ENCODE measurements around the gene MICU1. TPM values are rescaled to one million over a fixed set of nuclear protein-coding genes. Genes with fewer than 3 reads are reported as not detected.
A peak's percentile ranks its signal among the peaks of the same experiment; 100 is the strongest.

Gene MICU1
- total RNA-seq, 1 donor from 2014 or later, result 48.8 TPM

DNA sequence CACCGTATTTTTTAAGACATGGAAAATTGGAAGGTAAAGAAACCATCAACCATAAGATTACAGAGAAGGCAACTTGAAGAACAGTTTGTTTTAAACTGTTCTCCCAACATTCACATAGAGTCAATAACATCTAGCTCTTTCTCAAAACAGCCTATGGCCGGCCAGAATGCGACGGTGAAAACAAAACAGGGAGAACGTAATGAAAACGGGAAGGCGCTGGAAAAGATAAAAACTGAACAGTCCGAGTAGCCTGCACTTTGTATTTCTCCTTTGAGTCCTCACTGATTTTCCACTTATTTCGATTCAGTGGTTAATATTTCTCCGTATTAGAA, 637 bp downstream of the MICU1 start:
- no peak for DNase-seq

DNA sequence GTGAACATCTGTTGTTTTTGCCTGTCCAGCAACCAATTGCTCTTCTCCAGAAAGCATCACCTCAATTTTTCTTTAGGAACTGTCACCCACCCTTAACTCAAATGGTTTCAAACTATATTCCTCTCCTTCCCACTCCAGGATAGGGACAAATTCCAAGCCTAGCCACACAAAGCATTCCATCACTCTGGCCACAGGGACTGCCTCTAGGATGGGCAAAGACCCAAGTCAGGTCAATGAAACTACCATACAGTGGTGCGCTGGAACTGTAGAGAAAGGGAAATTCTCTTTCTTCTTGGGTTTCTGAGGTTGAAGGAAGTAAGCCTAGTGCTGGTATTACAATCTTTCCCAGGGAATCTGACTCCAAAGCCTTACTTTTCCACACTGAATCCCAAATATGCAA, 3.6 kb downstream of the MICU1 start:
- no peak for DNase-seq

DNA sequence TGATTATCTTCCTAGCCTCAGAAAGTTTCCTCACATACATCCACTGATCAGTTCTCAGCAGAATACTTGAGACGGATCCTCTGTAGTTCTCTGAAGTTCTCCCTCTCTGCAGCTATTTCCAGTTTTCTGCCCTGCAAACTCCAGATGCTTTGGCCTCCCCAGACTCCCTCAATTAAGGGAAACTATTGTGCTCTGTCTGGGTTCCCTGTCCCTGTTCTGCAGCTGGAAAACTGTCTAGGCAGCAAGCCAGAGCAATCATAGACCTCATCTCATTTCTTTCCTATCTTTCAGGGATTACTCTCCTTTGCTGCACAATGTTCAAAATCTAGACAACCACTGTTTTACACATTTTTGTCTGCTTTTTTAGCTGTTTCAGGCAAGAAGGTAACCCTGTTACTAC, 9.2 kb downstream of the MICU1 start:
- DNase-seq, result no peak

GRCh38 chr10:72615970-72616369, 9.9 kb downstream of the MICU1 start:
- no peak for DNase-seq

- DNase-seq, result peak; percentile 64
Observed at GRCh38 chr10:72612203-72612826, 13.6 kb downstream of the MICU1 start.

DNA sequence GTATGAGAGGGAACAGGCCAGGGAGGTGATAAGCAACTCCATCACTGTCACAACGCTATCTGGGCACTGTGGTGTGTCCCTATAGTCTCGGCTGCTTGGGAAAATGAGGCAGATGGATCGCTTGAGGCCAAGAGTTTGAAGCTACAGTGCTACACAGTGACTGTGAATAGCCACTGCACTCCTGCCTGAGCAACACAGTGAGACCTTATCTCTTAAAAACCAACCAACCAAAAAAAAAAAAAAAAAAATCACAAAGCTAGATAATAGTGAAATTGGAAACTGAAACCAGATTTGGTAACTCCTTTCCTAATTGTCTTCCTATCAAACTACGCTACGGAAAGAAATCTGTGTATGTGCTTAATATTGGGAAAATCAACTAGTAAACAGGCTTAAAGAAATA, 14.1 kb downstream of the MICU1 start:
- DNase-seq, result no peak

DNA sequence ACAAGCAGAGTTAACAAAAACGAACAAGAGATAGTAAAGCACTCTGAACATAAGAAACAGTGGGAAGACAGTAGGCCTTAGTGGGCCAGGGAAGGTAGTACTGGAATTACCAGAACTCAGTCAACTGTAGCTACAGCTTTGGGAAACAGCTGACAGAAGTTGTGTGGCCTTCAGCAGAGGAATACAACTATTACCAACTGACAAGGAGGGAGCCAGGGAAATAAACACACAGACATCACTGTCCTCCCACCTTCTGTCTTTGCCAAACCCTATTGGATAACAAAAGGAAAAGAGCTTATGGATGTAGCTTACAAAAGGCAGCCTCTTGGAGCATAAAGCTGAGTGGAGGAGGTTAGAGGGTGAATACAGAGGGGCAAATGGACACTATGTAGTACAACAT, 15.4 kb downstream of the MICU1 start:
- DNase-seq, result no peak

DNA sequence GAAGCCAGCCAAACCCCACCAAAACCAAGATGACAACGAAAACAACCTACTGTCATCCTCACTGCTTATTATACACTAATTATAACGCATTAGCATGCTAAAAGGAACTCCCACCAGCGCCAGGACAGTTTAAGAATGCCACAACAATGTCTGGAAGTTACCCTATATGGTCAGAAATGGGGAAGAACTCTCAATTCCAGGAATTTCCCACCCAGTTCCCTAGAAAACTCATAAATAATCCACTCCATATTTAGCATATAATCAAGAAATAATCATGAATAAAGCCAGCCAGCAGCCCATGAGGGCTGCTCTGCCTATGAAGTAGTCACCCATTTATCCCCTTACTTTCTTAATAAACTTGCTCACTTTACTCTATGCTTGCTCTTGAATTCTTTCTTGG, 20.8 kb downstream of the MICU1 start:
- DNase-seq, result no peak

DNA sequence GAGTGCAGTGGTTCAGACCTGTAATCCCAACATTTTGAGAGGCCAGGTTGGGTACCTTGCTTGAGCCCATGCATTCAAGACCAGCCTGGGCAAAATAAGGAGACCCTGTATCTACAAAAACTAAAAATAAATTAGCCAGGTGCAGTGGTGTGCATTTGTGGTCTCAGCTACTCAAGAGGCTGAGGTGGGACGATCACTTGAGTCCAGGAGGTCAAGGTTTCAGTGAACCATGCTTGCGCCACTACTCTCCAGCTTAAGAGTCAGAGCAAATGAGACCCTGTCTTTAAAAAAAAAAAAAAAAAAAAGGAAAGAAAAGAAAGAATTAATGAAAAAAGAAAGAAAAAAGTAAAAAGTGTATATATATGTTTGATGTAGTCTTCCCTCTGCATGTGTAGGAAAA, 24.7 kb downstream of the MICU1 start:
- no peak for DNase-seq

- DNase-seq, result no peak
Observed at GRCh38 chr10:72598769-72599701, 26.8 kb downstream of the MICU1 start.

DNA sequence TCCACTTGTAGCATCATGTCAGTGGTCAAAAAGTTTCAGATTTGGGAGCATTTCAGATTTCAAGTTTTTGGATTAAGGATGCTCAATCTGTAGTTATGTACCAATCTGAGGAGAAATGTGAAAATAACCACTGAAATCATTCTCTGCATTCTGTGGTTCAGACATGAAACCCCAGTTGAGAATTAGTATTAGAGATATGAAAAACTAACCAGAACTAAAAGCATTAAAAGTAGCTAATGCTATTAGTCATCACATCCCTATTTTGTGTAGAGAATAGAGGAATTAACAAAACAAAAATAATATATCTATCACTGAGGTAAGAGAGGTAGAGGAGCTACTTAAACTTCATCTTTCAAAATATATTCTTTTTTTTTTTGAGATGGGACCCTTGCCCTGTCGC, 28.0 kb downstream of the MICU1 start:
- DNase-seq, result no peak

DNA sequence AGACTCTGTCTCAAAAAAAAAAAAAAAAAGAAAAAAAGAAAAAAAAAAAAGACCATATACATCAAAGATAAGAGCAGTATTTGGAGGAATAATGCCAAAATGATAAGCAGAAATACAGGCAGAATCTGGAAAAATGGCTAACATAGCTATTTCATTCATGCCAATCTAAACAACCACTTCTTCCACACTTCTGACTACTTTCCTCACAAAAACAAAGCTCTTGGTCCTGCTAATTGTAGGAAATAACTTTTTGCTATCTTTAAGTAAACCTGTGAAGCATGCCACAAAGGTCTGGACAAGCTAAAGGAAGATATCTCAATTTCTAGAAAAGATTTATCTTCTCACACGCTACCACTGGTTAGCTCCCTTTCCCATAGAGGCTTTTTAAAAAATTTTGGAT, 30.4 kb downstream of the MICU1 start:
- no peak for DNase-seq

DNA sequence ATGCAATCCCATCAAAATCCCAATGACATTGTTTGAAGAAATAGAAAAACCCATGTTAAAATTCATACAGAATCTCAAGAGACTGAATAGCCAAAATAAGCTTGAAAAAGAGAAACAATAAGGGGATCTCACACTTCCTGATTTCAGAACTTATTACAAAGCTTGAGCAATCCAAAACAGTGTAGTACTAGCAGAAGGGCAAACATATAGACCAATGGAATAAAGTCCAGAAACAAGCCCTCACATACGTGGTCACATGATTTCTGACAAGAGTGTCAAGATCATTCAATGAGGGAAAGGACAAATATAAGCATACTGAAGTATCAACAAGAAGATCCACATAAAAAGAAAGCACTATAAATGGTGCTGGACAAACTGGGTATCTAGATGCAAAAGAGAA, 31.9 kb downstream of the MICU1 start:
- no peak for DNase-seq

GRCh38 chr10:72588266-72588665, 37.6 kb downstream of the MICU1 start:
- no peak for DNase-seq

DNA sequence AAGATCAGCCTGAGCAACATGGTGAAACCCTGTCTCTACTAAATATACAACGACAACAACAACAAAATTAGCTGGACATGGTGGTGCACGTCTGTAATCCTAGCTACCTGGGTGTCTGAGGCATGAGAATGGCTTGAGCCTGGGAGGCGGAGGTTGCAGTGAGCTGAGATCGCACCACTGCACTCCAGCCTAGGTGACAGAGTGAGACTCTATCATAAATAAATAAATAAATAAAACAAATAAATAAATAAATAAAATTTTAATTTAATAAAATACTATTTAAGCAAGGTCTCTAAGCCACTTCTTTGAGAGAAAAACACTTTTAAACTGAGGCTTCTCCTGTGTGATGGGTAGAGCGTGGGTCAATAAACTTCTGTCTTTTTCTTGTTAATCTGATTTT, 38.3 kb downstream of the MICU1 start:
- DNase-seq, result no peak

GRCh38 chr10:72574636-72575035, 51.2 kb downstream of the MICU1 start:
- no peak for DNase-seq

GRCh38 chr10:72573079-72573478, 52.8 kb downstream of the MICU1 start:
- DNase-seq, result no peak

- peak; percentile 19 for DNase-seq
Observed at GRCh38 chr10:72567889-72568640, 57.8 kb downstream of the MICU1 start.

- DNase-seq, result peak; percentile 4
Observed at GRCh38 chr10:72567421-72567820, 58.5 kb downstream of the MICU1 start.

DNA sequence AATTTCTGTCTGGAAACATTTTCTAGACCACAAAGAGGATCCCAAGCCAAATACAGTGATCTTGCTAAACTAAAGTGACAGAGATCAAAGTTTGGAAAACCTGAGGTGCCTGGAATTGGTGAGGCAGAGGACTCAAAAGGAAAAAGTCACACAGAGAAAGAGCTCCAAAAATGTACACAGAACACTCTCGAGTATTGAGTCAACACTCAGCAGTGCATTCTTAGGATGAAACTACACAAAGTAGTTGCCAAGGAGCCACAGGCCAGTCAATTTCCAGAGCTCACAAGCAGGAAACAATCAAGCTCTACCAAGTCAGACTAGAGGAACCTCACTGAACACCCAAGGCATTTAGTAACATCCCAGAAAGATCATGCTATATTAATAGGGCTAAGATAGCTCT, 61.3 kb downstream of the MICU1 start:
- DNase-seq, result no peak

DNA sequence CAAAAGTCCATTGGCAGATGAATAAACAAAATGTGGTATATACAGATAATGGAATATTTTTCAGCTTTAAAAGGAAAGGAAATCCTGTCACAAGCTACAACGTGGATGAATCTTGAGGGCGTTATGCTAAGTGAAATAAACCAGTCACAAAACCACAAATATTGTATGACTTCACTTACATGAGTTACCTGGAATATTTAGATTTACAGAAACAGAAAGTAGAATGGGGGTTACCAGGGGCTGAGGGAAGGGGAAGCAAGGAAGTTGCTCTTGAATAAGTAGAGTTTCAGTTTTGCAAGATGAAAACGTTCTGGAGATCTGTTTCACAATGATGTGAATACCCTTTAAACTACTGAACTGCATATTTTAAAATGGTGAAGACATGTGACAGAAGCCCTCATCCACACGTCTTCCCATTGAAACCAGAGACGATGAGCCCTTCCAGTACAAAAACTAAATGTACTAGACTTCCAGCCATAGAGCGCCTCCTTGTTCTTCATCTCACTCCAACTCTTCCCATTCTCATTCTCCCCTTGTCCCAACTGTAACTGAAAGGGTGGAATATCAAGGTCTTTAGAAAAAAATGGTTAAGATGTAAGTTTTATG, 62.4 kb downstream of the MICU1 start:
- DNase-seq, result peak; percentile 10

- no peak for DNase-seq
Observed at GRCh38 chr10:72561745-72562166, 64.1 kb downstream of the MICU1 start.

DNA sequence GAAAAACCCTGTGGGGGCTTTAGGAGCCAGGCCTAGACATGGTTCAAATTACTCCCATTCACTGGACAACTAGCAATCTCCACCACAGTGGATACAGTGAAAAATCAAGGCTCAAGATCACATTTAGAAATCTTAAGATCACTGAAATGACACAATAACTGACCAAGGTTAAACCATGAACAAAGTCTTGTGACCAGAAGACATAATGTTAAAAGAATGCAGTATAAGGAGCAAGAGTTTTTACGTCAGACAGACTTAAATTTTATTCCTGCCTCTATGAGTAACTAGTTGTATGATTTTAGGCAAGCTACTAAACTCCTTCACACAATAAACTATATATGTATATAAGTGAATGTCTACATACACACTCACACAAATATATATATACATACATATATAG, 68.5 kb downstream of the MICU1 start:
- DNase-seq, result no peak
